Testis (tissue), 3 donors: ENCODE measurements around the gene HELT. TPM values are rescaled to one million over a fixed set of nuclear protein-coding genes. Genes with fewer than 3 reads are reported as not detected.

Source experiments
- DNase-seq: peaks from one replicate; pipeline ENCODE4 v3.0.0-alpha.2; 2019
- H3K27ac ChIP-seq, 2 donors: fragments of 200-600 bp; sonication (generic); one replicate each; pipeline ENCODE4 v1.5.1; 2019
- H3K27me3 ChIP-seq: fragments of 200-600 bp; sonication (generic); one replicate; pipeline ENCODE4 v1.5.1; 2019
- H3K36me3 ChIP-seq: fragments of 200-600 bp; sonication (generic); one replicate; pipeline ENCODE4 v1.5.1; 2017; ENCODE audit warnings: low read depth; ENCODE audit errors: missing control alignments
- H3K4me1 ChIP-seq: fragments of 200-600 bp; sonication (generic); one replicate; pipeline ENCODE4 v1.5.1; 2019
- H3K4me3 ChIP-seq, 2 donors: fragments of 200-600 bp; sonication (generic); one replicate each; pipeline ENCODE4 v1.5.1; 2017 to 2019
- H3K9me3 ChIP-seq: fragments of 200-600 bp; sonication (generic); one replicate; pipeline ENCODE4 v1.5.1; 2017
- CTCF ChIP-seq, 3 experiments: fragments of 450-650 bp in 2 of 3; fragments of 200-600 bp in 1 of 3; sonication (generic) in 1 of 3; IDR thresholded peaks; one replicate each; pipeline ENCODE4 v1.5.1; 2016 to 2019; ENCODE audit warnings: antibody characterized with exemption in 3 of 3, mild to moderate bottlenecking in 2 of 3, moderate library complexity in 1 of 3
- POLR2A ChIP-seq: fragments of 450-650 bp; IDR thresholded peaks from one replicate; pipeline ENCODE4 v1.6.1; 2017; ENCODE audit warnings: antibody characterized with exemption, mild to moderate bottlenecking, moderate library complexity
- WGBS, 2 donors: methylation state at CpG; one replicate each; pipeline ENCODE4 v1.1.5; 2018; 5-methylcytosine and 5-hydroxymethylcytosine counted together
- intact Hi-C: fragments of 100-400 bp; cut with DNase I; formaldehyde crosslinking; loops from one replicate; pipeline ENCODE4 v1.15.1; 2023; ENCODE audit warnings: low total_unique reads
- polyA plus RNA-seq: library from polyadenylated mRNA; stranded (reverse); fragments of 350-450 nt; fragmentation: Illumina TruSeq; extraction: RNeasy Lipid Tissue Mini Kit (QIAGEN cat#74804); gene quantifications from one replicate; pipeline ENCODE4 v1.2.3, GENCODE V29; 2014; ENCODE audit warnings: low read depth, low replicate concordance; ENCODE audit not compliant: insufficient read depth
- total RNA-seq, 2 donors: library from RNA; depleted of rRNA; stranded (reverse); fragments of >200 nt; gene quantifications; one replicate each; pipeline ENCODE4 v1.2.3, GENCODE V29; 2016

HELT gene
- total and polyA plus RNA-seq, 3 donors from 2014 or later, result not detected

GRCh38 chr4:185002784-185003183 is 15.5 kb upstream of the HELT start:
- H3K4me1 ChIP-seq, result peaks cover 12% of the 10 kb centered on the region
- WGBS, 2 donors, result 89 to 94% methylated on average over 5 to 11 of the region's 11 CpGs
- no peaks in the 10 kb centered on the region for H3K9me3 ChIP-seq
- DNase-seq, result no peak
- H3K27me3 ChIP-seq, result no peaks in the 10 kb centered on the region
- TF ChIP-seq POLR2A (no peak), CTCF (IDR thresholded peaks at IDR 0.05) (no peak)
- H3K36me3 ChIP-seq, result no peaks in the 10 kb centered on the region
- no peak overlapping the region for H3K4me3 ChIP-seq
- H3K27ac ChIP-seq, result no peak overlapping the region
- intact Hi-C loops, result no loop called here

- Histone ChIP-seq H3K27me3 (no peaks in the 10 kb centered on the region), H3K36me3 (no peaks in the 10 kb centered on the region), H3K27ac (no peak overlapping the region), H3K4me3 (no peak overlapping the region), H3K9me3 (no peaks in the 10 kb centered on the region), H3K4me1 (peaks cover 12% of the 10 kb centered on the region)
- DNase-seq, result no peak
- no peak for TF ChIP-seq CTCF (IDR thresholded peaks at IDR 0.05)
- TF ChIP-seq POLR2A, result no peak
- WGBS, 2 donors, result 92% methylated on average over 14 to 19 of the region's 19 CpGs
- intact Hi-C loops, result no loop called here
These were observed 14.5 kb upstream of the HELT start for GRCh38 chr4:185003596-185004351.

- Histone ChIP-seq H3K27ac (no peak overlapping the region), H3K36me3 (no peaks in the 10 kb centered on the region), H3K9me3 (no peaks in the 10 kb centered on the region), H3K4me3 (peak overlapping the region in 1 of 2 donors; percentile 32), H3K4me1 (peaks cover 12% of the 10 kb centered on the region), H3K27me3 (no peaks in the 10 kb centered on the region)
- intact Hi-C loops, result no loop called here
- 10 to 16% methylated on average over 8 to 22 of the region's 22 CpGs for WGBS, 2 donors
- TF ChIP-seq CTCF (IDR thresholded peaks at IDR 0.05) (no peak), POLR2A (no peak)
- DNase-seq, result peak; percentile 36
These were observed 13.6 kb upstream of the HELT start for GRCh38 chr4:185004562-185005218.

GRCh38 chr4:185005219-185005819 is 13.0 kb upstream of the HELT start:
- H3K27ac ChIP-seq, result no peak overlapping the region
- H3K9me3 ChIP-seq, result no peaks in the 10 kb centered on the region
- peak; percentile 66 to 84 (median 83) for TF ChIP-seq CTCF (IDR thresholded peaks at IDR 0.05)
- TF ChIP-seq POLR2A, result no peak
- intact Hi-C loops, result no loop called here
- H3K36me3 ChIP-seq, result no peaks in the 10 kb centered on the region
- 2 to 6% methylated on average over 20 to 22 of the region's 22 CpGs for WGBS, 2 donors
- peak; percentile 92 for DNase-seq
- H3K4me3 ChIP-seq, result peak overlapping the region in 1 of 2 donors; percentile 32
- peaks cover 12% of the 10 kb centered on the region for H3K4me1 ChIP-seq
- no peaks in the 10 kb centered on the region for H3K27me3 ChIP-seq
